Smooth muscle cell of the brain vasculature (primary cell): Measurements from ENCODE around the gene FZR1.
A peak's percentile ranks its signal among the peaks of the same experiment; 100 is the strongest.
"Not testable (repeated sequence)": the region's sequence is repeated elsewhere in the genome, so short reads cannot be mapped to it uniquely, and the experiment has no call there.

Experiments
- DNase-seq: peaks from one replicate; pipeline ENCODE4 v3.0.0-alpha.2; 2012; ENCODE audit warnings: low read depth, low spot score

Gene FZR1

GRCh38 chr19:3545669-3546034 lies 39.5 kb downstream of the FZR1 start:
- DNase-seq: no peak

GRCh38 chr19:3546119-3546518 lies 40.0 kb downstream of the FZR1 start:
- no peak for DNase-seq

DNA sequence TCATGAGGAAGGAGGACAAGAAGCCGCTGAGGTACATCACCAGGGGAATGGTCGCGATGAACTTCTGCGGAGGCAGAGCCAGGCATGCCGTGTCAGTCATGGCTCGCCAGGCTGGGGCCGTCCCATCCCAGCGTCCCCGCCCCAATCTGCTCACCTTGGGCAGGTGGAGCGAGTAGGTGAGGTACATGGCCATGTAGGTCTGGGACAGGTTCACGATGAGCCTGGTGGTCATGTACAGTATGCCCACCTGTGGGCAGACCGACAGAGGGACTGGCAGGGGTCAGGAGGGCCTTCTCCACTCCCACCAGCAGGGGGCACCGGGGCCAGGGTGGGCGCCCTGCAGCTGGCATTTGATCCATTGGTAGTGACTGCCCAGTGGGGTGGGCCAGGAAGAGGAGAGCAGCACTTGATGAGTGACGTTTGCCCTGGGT lies 41.2 kb downstream of the FZR1 start:
- no peak for DNase-seq

- no peak for DNase-seq
These were observed 41.7 kb downstream of the FZR1 start for GRCh38 chr19:3547767-3548282.

DNA sequence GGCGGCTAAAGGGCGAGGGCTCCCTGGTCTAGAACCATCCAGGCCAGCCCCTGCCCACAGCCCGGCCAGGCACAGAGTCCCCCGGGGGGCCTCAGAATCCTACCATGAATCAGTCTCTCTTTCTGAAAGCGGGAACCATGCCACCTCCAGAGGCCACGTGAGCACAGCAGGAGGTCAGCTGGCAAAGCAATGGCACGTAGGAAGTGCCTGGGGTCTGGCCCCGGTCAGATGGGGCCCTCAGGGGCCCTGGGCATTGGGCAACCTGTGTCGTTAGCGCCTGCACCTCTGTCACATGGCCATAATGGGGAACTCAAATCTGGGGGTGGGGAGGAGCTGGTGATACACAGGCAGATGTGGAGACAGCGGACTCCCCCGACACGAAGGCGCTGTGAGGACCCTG lies 42.5 kb downstream of the FZR1 start:
- no peak for DNase-seq

DNA sequence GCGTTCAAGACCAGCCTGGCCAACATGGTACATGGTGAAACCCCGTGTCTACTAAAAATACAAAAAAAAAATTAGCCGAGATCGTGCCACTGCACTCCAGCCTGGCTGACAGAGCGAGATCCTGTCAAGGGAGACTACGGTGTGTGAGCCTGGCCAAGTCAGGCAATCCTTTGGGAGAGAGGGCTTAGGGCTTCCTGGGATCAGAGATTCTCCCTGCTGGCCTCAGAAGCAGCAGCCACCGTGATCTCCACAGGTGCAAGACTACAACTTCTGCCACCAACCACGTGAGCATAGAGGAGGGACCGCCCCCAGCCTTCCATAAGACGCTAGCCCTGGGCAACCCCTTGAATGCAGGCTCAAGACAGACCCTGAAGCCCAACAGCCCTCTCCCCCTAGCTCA lies 43.7 kb downstream of the FZR1 start:
- DNase-seq: no peak

DNA sequence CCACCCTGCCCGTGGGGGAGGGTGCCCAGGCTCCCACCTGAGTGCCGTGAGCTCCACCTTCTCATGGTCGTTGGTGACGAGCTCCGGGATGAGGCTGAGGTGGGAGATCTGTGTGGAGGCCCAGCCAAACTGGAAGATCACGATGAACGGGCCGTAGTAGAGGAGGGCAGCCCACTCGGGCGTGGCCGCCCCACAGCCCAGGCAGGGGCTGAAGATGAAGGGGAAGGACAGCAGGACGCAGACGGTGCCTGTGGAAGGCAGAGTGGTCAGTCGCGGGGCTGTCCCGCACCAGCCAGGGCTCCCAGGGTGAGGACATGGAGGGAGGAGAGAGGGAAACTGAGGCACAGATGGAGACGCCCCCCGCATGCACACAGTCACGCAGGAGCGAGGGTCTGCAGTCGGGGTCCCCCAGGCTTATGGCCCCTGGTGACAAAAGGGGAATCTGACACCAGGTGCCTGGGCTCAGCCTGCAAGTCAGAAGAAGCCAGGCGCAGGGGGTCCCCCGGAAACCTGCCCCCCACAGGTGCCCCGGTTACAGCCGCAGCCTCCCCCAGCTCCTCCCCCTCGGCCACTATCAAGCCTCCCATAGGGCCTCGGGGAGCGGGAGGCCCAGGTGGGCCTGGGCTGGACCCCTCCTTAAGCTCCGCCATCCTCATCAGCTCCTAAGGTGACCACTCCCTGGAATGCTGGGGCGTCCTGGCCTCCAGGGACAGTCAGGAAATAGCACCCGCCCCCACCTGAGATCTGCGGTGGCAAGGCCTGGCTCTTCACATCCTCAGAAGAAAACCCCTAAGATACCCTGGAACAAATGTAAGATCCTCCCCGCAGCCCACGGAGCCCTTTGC lies 45.1 kb downstream of the FZR1 start:
- DNase-seq: no peak

GRCh38 chr19:3551792-3552095 lies 45.6 kb downstream of the FZR1 start:
- DNase-seq: no peak

GRCh38 chr19:3554254-3555083 lies 48.4 kb downstream of the FZR1 start:
- no peak for DNase-seq

DNA sequence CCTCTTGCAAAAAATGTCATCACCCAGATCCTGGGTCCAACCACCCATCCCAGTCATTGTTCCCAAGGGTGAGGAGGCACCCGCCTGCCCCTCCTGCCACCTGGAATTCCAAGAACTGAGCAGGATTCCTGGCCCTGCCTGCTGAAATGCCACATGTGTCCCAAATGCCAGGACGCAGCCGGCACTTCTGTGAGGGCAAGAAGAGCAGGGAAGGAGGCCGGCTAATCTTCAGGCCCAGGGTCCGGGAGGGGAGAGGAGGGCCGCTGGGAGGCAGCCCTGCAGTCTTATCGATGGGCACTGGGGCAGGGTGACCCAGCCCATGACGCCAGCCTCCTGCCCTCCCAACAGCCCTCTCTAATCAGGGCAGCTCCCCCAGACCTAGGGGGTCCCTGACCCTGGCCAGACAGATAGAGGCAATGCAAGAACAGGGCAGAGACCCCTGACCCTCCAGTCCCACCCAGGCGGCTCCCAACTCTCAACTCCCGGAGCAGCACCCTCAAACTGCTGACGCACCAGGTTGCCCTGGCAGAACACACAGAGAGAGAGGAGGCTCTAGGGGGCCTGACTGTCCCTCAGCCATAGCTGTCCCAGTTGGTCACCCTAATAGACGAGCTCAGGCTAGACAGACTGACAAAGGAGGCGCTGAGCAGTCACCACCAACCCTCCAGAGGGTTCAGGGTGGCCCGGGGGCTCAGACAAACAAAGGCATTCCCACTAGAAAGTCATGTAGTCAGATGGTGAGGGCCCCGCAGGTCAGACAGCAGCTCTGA lies 49.7 kb downstream of the FZR1 start:
- no peak for DNase-seq

- DNase-seq: no peak
These were observed 50.4 kb downstream of the FZR1 start for GRCh38 chr19:3556423-3556977.

DNA sequence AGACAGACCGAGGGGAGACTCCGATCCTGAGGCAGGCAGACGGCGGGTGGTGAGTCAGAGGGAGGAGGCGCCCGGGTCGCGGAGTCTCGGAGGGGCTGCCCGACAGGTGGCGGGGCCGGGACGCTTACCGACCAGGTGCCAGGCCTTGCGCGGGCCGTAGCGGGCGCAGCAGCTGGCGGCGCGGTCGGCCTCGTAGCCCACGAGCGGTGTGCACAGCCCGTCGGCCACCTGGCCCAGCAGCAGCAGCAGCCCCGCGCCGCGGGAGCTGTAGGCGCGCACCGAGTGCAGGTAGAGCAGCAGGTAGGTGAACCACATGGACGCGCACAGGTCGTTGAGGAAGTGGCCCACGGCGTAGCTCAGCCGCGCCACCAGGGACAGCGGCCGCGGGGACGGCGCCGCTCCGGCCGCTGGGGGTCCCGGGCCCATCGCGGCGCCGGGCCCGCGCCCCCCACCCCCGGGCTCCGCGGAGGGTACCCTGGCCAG lies 50.9 kb downstream of the FZR1 start:
- no peak for DNase-seq

- DNase-seq: peak; percentile 71
These were observed 51.5 kb downstream of the FZR1 start, which contains the start of gene MFSD12 for GRCh38 chr19:3557461-3558248. Gene MFSD12 (minus strand): TSS chr19:3557586. CDS start chr19:3557403, 183 bp downstream.

- no peak for DNase-seq
These were observed 57.8 kb downstream of the FZR1 start for GRCh38 chr19:3563709-3564524.

GRCh38 chr19:3565139-3565538 lies 59.0 kb downstream of the FZR1 start:
- DNase-seq: no peak

DNA sequence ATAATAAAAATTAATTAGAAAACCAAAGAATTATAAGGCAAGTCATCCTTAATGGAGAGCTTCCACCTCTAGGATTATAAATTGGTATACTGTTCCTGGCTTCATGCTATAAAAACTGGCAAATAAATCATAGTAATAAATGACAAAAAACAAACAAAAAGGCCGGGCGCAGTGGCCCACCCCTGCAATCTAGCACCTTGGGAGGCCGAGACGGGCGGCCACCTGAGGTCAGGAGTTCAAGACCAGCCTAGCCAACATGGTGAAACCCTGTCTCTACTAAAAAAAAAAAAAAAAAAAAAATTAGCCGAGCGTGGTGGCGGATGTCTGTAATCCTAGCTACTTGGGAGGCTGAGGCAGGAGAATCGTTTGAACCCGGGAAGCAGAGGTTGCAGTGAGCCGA lies 63.9 kb downstream of the FZR1 start:
- not testable (repeated sequence) for DNase-seq

- DNase-seq: no peak
These were observed 64.5 kb downstream of the FZR1 start for GRCh38 chr19:3570606-3571011.

GRCh38 chr19:3572132-3572854 lies 66.2 kb downstream of the FZR1 start:
- peak; percentile 100 for DNase-seq

- no peak for DNase-seq
These were observed 66.7 kb downstream of the FZR1 start, which contains the start of gene HMG20B for GRCh38 chr19:3572855-3573161. Gene HMG20B (plus strand): TSS chr19:3572944. CDS start chr19:3573310, 366 bp downstream.
